H1 (cell line): ENCODE measurements around the gene DKK3.

Source experiments
- CEBPB ChIP-seq: IDR thresholded peaks from 2 replicates; pipeline ENCODE4 v1.6.1; 2012; ENCODE audit warnings: low read depth, low read length
- CTCF ChIP-seq, 3 experiments: IDR thresholded peaks; 1 replicate in 2 of 3; 2 replicates in 1 of 3; pipeline versions ENCODE4 v1.5.1 to v1.6.1; 2011; ENCODE audit warnings: low read length in 3 of 3, mild to moderate bottlenecking in 3 of 3, inconsistent platforms in 2 of 3, low read depth in 1 of 3, moderate library complexity in 1 of 3; ENCODE audit not compliant: insufficient read depth in 1 of 3; ENCODE audit errors: control extremely low read depth in 1 of 3
- POLR2A ChIP-seq, 2 experiments: IDR thresholded peaks; 1 replicate in 1 of 2; 2 replicates in 1 of 2; pipeline ENCODE4 v1.6.1; 2011; ENCODE audit warnings: low read depth in 2 of 2, low read length in 2 of 2, mild to moderate bottlenecking in 2 of 2; ENCODE audit errors: control extremely low read depth in 1 of 2

- TF ChIP-seq POLR2A (IDR thresholded peaks at IDR 0.05; ENCODE audit: control extremely low read depth in 1 of 2, low read depth in 2 of 2, low read length in 2 of 2) (no peak), CTCF (IDR thresholded peaks at IDR 0.05; ENCODE audit: control extremely low read depth in 1 of 3, insufficient read depth in 1 of 3, low read depth in 1 of 3, low read length in 3 of 3) (no peak), CEBPB (no peak)
Observed at GRCh38 chr11:12031856-12032544, 23.6 kb upstream of the DKK3 start.
